ENCODE results near the gene TNFAIP2. TPM values are rescaled to one million over a fixed set of nuclear protein-coding genes. Genes with fewer than 3 reads are reported as not detected.

TNFAIP2 gene
- 7.3 TPM for polyA plus RNA-seq (2013, experiment 1 of 2; ENCODE audit: insufficient read length)
- polyA plus RNA-seq (2013, experiment 2 of 2; ENCODE audit: insufficient read length) = 9.4 TPM

- DNase-seq = no peak
Observed at GRCh38 chr14:103122947-103123633, at the start of gene TNFAIP2. Gene TNFAIP2 (plus strand): TSS chr14:103123461. CDS start chr14:103126458, 2,997 bp downstream.

GRCh38 chr14:103073876-103074728 is 49.2 kb upstream of the TNFAIP2 start:
- no peak for DNase-seq

GRCh38 chr14:103074729-103075367 is 48.4 kb upstream of the TNFAIP2 start:
- no peak for DNase-seq

GRCh38 chr14:103078420-103078749 is 44.9 kb upstream of the TNFAIP2 start:
- DNase-seq = peak; percentile 78

GRCh38 chr14:103078860-103079587 is 44.2 kb upstream of the TNFAIP2 start:
- DNase-seq = no peak

- DNase-seq = no peak
Observed at GRCh38 chr14:103081951-103082350, 41.3 kb upstream of the TNFAIP2 start.

GRCh38 chr14:103084021-103084919 is 39.0 kb upstream of the TNFAIP2 start, which contains the start of gene LBHD2:
Gene LBHD2 (plus strand): TSS chr14:103084210. CDS start chr14:103086013, 1,803 bp downstream.
- no peak for DNase-seq

GRCh38 chr14:103085106-103086091 is 37.9 kb upstream of the TNFAIP2 start:
- no peak for DNase-seq

GRCh38 chr14:103086771-103087342 is 36.4 kb upstream of the TNFAIP2 start:
- DNase-seq = no peak

GRCh38 chr14:103087343-103087835 is 35.9 kb upstream of the TNFAIP2 start:
- no peak for DNase-seq

GRCh38 chr14:103088921-103089320 is 34.3 kb upstream of the TNFAIP2 start:
- no peak for DNase-seq

- no peak for DNase-seq
Observed at GRCh38 chr14:103089386-103090335, 33.6 kb upstream of the TNFAIP2 start.

- DNase-seq = no peak
Observed at GRCh38 chr14:103090481-103091020, 32.7 kb upstream of the TNFAIP2 start.

- DNase-seq = peak; percentile 37
Observed at GRCh38 chr14:103091041-103091882, 32.0 kb upstream of the TNFAIP2 start.

GRCh38 chr14:103091883-103092222 is 31.4 kb upstream of the TNFAIP2 start:
- no peak for DNase-seq

GRCh38 chr14:103093856-103094405 is 29.3 kb upstream of the TNFAIP2 start:
- no peak for DNase-seq

Data from fibroblast of skin of scalp (primary cell).